AG04450 (cell line): ENCODE results near the gene LIN28A. TPM values are rescaled to one million over a fixed set of nuclear protein-coding genes. Genes with fewer than 3 reads are reported as not detected.

ENCODE experiments used
- CTCF ChIA-PET: fragments of 300-600, 350-600 bp; formaldehyde crosslinking; extraction: SDS; loops from one replicate; lab custom pipeline; 2022; ENCODE audit warnings: antibody characterized with exemption, inconsistent platforms; lab: Charles Lee
- POLR2A ChIA-PET: fragments of 350-600 bp; formaldehyde crosslinking; extraction: SDS; loops from one replicate; lab custom pipeline; 2021; ENCODE audit warnings: antibody characterized with exemption, inconsistent platforms; lab: Yijun Ruan, JAX
- DNase-seq: peaks from one replicate; pipeline ENCODE4 v3.0.0-alpha.2; 2011; ENCODE audit warnings: low read depth, low spot score
- H3K27ac ChIP-seq: one replicate; pipeline ENCODE4 v1.5.1; 2012; ENCODE audit warnings: low read depth, low read length, control low read depth
- H3K27me3 ChIP-seq: one replicate; pipeline ENCODE4 v1.6.0; 2012; ENCODE audit warnings: low read length; ENCODE audit not compliant: control insufficient read depth, insufficient read depth
- H3K4me3 ChIP-seq: 2 replicates; pipeline ENCODE4 v1.5.1; 2011; ENCODE audit warnings: mild to moderate bottlenecking, low read depth, low read length, control low read depth
- H3K9me3 ChIP-seq: 2 replicates; pipeline ENCODE4 v1.5.1; 2012; ENCODE audit warnings: low read length; ENCODE audit not compliant: control insufficient read depth, insufficient read depth
- CTCF ChIP-seq: IDR thresholded peaks from 2 replicates; pipeline ENCODE4 v1.5.1; 2011; ENCODE audit warnings: low read depth, low read length, control low read depth, inconsistent platforms
- polyA plus RNA-seq: library from polyadenylated mRNA; depleted of rRNA; stranded (reverse); fragments of >200 nt; gene quantifications from 2 replicates; pipeline ENCODE4 v1.2.3, GENCODE V29; 2011

Gene LIN28A
- polyA plus RNA-seq, 1 experiment = not detected

GRCh38 chr1:26399034-26399433 lies 11.6 kb upstream of the LIN28A start:
- Histone ChIP-seq H3K4me3 (no peak overlapping the region), H3K27me3 (no peaks in the 10 kb centered on the region), H3K27ac (no peak overlapping the region), H3K9me3 (no peaks in the 10 kb centered on the region)
- no peak for DNase-seq
- POLR2A ChIA-PET = no interaction called here
- CTCF ChIA-PET = interaction anchor here (1.6 to 2.9 kb wide), 3 partner anchors 18 to 165 kb away, joined by 6 to 14 read pairs (median 9); partner anchors contain the start of gene CEP85
- TF ChIP-seq CTCF = no peak

- no peaks in the 10 kb centered on the region for H3K9me3 ChIP-seq
- POLR2A ChIA-PET = no interaction called here
- no peak for DNase-seq
- CTCF ChIA-PET = interaction anchor here (1.2 to 2.2 kb wide), 2 partner anchors 15 to 38 kb away, joined by 3 to 10 read pairs; no protein-coding TSS in a partner anchor
- H3K27me3 ChIP-seq = no peaks in the 10 kb centered on the region
- H3K4me3 ChIP-seq = no peak overlapping the region
- H3K27ac ChIP-seq = no peak overlapping the region
- TF ChIP-seq CTCF = no peak
Measured at GRCh38 chr1:26401891-26402290, 8.7 kb upstream of the LIN28A start.

DNA sequence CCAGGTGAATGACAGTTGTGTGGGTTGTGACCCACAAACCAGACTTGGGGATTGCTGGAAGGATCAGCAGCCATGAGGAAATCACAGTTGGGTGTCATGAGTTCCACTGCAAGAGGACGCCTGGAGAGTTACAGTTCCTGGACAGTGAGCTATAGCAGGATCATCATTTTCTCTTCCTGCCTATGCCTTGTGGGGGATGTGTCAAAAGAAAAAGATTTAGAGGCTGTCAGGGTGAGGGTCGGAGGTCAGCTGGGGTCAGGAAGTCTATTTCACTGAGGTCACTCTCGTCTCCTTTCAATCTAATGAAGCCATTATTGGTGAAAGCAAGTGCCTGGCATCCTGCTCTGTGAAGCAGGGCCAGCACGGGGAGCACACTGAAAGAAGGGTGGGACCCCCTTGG lies 7.0 kb upstream of the LIN28A start:
- no peak for DNase-seq
- TF ChIP-seq CTCF = no peak
- POLR2A ChIA-PET = interaction anchor here (0.5 kb wide), 1 partner anchor 25 kb away, joined by 9 read pairs; no protein-coding TSS in a partner anchor
- Histone ChIP-seq H3K27me3 (no peaks in the 10 kb centered on the region), H3K9me3 (no peaks in the 10 kb centered on the region), H3K4me3 (no peak overlapping the region), H3K27ac (no peak overlapping the region)
- CTCF ChIA-PET = interaction anchor here (4.2 kb wide), 1 partner anchor 12 kb away, joined by 47 read pairs; no protein-coding TSS in a partner anchor

GRCh38 chr1:26404641-26405040 lies 6.0 kb upstream of the LIN28A start:
- ChIA-PET CTCF (interaction anchor here (4.2 kb wide), 1 partner anchor 11 kb away, joined by 47 read pairs; no protein-coding TSS in a partner anchor), POLR2A (no interaction called here)
- H3K9me3 ChIP-seq = no peaks in the 10 kb centered on the region
- no peak for TF ChIP-seq CTCF
- no peak for DNase-seq
- H3K27ac ChIP-seq = no peak overlapping the region
- peaks cover 5% of the 10 kb centered on the region for H3K27me3 ChIP-seq
- H3K4me3 ChIP-seq = no peak overlapping the region

DNA sequence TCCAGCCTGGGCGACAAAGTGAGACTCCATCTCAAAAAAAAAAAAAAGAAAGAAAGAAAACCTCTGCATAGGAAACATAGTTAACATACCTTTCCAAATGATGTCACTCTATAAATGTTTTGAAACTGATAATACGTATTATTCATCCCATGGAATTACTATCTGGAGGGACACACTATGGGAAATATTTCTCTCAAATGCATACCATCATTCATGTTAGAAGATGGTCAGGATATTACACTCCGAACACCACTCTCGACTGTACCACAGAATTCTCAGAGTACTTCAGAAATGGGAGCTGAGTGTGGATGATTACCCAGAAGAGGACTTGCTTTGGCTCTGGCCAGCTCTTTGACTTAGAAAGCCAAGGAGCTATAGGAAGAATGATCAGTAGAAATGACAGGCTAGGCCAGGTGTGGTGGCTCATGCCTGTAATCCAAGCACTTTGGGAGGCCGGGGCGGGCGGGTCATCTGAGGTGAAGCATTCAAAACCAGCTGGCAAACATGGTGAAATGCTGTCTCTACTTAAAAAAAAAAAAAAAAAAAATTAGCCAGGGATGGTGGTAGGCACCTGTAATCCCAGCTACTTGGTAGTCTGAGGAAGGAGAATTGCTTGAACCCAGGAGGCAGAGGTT lies 5.2 kb upstream of the LIN28A start:
- Histone ChIP-seq H3K27ac (no peak overlapping the region), H3K9me3 (no peaks in the 10 kb centered on the region), H3K4me3 (no peak overlapping the region), H3K27me3 (peaks cover 8% of the 10 kb centered on the region)
- TF ChIP-seq CTCF = no peak
- no peak for DNase-seq
- ChIA-PET POLR2A (interaction anchor here (0.6 to 0.7 kb wide), 3 partner anchors 12 to 236 kb away, joined by 4 to 8 read pairs (median 5); partner anchors contain the start of gene ZNF593), CTCF (interaction anchor here (0.5 to 4.2 kb wide), 5 partner anchors 8 to 408 kb away, joined by 3 to 47 read pairs (median 3); partner anchors contain the start of gene PAFAH2)
